ENCODE data around the gene DIMT1.

The DIMT1 gene

DNA sequence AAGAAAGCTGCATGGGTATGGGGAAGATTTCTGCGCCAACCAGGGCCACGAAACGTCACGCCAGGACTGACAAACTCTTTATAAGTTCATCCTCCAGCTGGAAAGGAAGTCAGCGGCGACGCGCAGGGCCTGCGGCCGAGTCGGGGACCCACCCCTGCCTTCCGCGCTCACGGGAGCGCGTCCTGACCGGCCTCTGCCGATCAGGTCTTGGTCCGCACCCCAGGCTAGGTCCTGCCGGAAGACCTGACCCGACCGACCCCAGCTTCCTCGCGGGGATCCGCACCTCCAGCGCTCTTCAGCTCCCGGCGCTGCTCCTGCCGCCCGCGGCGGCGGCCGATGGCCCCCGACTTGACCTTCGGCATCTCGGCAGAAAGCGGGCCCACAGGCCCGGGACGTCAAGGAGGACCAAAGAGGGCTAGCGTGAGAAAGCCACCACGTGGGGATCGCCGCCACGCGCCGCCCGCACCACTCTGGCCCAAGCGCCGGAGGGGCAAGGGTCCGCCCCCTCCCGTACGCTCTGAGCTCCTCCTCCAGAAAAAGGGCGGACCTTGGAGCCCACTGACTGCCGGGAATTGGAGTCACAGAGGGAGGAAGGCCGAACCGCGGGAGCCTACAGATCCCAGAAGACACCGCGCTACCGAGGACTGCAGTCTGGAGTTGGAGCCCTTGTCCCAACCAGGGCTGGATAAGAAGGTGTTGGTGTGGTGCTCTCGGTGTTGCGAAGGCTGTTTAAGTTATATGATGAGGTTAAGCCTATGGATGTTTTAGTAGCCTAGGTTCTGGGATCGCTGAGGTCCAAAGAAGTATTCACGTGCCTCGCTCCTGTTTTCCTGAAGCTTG is at the start of gene DIMT1:
Gene DIMT1 (minus strand): TSS at position 495 of the 840 bp plus-strand sequence. CDS start 133 bp downstream, at position 362.
- FAIRE-seq (peak; percentile 98), DNase-seq (ENCODE audit: insufficient read length, low spot score) (peak; percentile 73)

DNA sequence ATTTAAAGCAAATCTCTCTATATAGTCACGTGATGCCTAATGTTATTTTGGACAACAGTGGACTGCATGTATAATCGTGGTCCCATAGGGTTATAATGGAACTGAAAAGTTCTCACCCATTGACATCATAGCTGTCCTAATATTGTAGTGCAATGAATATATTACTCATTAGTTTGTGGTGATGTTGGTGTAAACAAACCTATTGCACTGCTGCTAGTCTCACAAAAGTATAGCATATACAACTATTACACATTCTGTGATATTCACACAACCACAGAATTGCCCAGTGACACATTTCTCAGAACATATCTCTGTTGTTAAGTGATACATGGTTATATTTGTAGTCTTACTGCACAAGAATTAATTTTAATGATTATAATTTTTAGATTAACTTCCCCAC is 46.6 kb upstream of the DIMT1 start:
- DNase-seq (ENCODE audit: insufficient read length, low spot score) (no peak), FAIRE-seq (no peak)

DNA sequence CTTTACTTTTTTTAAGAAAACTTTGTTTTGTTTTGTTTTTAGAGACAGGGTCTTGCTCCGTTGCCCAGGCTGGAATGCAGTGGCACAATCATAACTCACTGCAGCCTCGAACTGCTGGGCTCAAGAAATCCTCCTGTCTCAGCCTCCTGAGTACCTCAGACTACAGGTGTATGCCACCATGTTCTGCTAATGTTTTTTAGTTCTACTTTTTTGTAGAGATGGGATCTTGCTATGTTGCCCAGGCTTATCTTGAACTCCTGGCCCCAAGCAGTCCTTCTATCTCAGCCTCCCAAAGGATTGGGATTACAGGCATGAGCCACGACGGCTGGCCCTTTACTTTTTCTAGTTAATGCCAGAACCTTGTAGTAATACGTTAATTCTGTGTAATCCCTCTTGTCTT is 44.8 kb upstream of the DIMT1 start:
- DNase-seq (ENCODE audit: insufficient read length, low spot score), result no peak
- FAIRE-seq, result no peak

DNA sequence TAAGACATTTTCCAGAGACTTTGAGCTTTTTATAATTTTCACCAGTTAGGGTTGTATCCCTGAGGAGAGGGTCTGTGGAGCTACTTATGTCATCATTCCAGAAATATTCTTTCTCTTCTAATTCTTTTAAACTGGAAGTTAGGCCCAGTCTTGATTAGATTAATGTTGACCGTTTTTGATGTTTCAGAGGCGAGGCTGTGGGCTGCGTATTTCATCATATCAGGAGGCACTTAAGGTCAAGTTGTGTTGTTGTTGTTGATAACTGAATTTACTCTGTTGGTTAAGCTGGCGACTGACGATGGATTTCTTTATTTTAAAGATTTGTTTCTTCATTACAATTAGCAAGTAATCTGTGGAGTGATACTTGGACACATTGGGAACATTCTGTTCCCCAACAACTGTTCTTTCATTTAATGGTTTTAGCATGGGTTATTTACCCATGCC is 28.9 kb upstream of the DIMT1 start:
- DNase-seq (ENCODE audit: insufficient read length, low spot score), result no peak
- FAIRE-seq, result no peak

DNA sequence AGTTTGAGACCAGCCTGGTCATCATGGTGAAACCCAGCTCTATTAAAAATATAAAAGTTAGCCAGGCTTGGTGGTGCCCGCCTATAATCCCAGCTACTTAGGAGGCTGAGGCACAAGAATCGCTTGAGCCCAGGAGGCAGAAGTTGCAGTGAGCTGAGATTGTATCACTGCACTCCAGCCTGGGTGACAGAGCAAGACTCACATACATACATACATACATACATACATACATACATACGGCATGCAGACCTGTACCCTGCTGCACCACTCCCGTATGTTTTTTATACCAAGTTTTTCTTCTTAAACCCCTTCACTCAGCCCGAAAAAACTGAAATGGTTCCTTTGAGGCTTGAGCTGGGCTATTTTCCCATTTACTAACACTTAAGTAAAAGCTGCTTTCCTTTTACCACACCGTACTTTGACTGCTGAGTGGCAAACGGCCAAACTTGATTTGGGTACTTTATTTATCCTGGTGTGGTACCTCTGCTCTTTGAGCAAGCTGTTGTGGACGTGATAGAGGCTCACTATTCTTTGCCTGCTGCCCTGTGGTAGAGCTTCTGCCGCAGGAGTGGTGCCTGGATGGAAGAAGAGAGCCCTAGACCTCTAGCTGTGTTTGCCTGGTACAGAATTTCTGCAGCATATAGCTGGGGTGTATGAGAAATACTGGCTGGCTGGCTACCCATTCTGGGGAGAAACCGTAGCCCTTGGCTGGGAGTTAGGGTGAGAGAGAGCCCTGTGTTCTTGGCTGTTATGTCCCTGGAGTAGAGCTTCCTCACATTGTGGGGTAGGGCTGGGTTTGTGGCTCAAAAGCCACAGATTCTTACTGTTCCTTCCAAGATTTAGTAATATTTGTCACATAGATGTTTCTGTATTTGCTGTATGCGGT is 28.3 kb upstream of the DIMT1 start:
- DNase-seq (ENCODE audit: insufficient read length, low spot score), result no peak
- FAIRE-seq, result no peak

DNA sequence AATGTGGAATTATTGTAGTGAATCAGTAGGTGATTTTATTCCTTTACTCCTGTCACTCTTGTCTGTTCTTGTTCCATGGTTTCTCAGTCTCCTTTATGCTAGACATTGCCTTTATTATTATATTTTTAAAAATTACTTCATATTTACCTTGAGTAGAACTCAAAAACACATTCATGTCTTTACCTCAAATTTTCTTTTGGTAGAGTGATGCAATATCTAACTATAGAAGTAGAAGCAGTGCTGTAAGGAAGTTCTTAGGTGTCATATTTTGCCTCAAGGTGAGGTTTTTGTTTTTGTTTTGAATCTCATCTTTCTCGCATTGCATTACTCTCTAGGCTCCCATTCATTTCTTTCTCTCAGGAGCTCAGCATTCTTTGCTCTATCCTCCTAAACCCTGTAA is 21.1 kb upstream of the DIMT1 start:
- FAIRE-seq (no peak), DNase-seq (ENCODE audit: insufficient read length, low spot score) (no peak)

DNA sequence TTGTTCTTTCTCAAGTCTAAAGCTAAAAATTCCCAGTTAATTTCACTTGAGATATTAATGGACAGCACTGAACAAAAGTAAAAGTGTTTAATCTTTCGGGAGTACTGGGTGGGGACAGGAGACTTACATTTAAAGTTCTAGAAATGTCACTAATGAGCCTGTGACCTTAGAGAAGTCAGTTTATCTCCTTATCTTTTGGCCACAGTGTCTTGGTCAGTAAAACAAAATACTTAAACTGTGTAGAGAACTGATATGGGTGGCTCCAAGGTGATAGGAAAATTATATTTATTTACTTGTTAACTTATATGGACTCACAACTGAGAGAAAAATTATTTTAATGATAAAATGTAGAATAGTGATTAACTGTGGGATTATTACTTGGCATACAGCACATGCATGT is 17.7 kb upstream of the DIMT1 start:
- DNase-seq (ENCODE audit: insufficient read length, low spot score) (no peak), FAIRE-seq (no peak)

DNA sequence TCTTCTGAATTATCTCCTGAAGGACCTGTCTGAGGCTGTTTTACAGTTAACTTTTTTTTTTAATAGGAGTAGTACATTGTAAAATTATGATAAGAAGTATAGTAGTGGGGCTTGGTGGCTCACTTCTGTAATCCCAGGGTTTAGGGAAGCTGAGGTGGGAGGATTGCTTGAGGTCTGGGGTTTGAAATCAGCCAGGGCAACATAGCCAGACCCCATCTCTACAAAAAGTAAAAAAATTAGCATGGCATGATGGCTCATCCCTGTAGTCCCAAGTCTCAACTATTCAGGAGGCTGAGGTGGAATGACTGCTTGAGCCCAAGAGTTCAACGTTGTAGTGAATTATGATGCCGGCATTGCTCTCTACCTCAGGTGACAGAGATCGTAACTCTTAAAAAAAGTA is 15.9 kb upstream of the DIMT1 start:
- DNase-seq (ENCODE audit: insufficient read length, low spot score) (no peak), FAIRE-seq (no peak)

DNA sequence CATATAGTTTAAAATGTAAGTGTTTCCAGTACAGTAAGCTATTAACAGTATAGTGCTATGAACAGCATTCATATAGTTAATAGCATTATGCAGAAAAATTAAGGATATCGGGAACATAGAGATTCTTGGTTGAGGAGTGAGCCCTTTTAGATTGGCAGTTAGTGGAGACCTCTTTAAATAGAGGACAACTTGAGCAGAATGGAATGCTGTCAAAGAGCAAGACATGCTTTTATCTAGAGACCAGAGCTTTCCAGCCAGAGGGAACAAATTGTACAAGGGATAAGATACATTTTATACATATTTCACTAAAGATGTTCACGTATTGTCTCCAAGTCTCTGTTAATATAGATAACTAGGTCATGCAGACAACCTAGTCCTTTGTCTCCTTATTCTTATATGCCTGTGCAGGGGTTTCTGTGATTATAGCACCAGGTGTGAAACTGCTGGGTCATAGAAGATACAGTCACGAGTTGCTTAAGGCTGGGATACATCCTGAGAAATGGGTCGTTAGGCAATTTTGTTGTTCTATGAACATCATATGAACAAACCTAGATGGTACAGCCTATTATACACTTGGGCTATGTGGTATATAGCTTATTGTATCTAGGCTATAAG is 14.9 kb upstream of the DIMT1 start:
- no peak for DNase-seq (ENCODE audit: insufficient read length, low spot score)
- no peak for FAIRE-seq

DNA sequence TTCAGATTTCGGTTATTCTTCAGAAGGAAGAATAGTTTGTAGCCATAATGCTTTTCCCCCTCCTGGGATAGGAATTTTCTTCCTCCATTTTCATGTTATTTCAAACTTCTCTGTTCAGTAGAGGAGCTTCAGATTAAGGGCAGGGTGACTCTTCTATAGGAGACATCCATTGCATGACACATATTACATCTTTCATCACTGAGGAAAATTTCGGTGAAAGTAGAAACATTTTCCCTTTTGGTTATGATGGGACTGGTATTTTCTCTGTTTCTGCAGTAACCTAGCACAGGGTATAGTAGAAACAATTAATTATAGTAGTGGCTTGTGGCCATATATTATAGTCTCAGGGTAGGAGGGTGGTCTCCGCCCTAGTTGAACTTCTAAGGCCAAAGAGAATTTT is 10.0 kb upstream of the DIMT1 start:
- FAIRE-seq (no peak), DNase-seq (ENCODE audit: insufficient read length, low spot score) (no peak)

DNA sequence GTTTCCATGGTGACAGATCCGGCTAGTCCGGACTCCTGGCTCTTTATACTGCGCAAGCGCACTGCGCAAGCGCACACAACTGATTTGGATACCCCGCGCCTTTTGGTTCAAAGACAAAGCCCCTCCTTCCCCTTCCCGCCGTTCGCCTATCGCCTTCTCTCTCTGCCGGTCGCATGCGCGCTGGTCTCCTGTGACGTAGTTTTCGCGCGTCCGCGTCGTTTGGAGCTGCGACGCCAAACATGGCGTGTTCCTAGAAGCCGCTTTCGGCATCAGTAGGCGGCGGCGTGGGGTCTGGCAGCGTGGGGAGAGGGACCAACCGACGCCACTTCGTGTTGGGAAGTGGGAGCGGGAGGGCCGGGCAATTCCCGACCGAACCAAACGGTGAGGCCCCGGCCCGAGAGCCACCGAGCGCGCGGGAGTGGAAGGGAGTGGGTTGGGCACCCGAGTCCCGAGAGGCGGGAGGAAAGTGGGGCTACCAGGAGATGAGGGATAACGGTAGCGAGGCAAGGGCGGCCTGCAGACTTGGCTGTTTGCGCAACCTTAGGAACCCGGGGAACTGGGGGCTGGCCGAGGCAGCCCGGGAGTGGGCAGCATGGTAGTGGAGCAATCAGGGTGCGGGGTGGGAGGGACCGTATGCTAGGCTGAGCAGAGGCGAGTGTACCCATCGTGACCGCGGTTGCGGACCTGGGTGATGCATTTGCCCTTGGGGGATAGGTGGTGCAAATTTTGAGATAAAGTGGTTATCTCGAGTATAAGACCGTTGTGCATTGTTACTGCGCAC is 9.0 kb upstream of the DIMT1 start, which contains the start of gene IPO11:
Gene IPO11 (plus strand): TSS at position 215 of the 781 bp plus-strand sequence. CDS start 24,517 bp downstream, outside the sequence.
- DNase-seq (ENCODE audit: insufficient read length, low spot score) (peak; percentile 83), FAIRE-seq (peak; percentile 100)

DNA sequence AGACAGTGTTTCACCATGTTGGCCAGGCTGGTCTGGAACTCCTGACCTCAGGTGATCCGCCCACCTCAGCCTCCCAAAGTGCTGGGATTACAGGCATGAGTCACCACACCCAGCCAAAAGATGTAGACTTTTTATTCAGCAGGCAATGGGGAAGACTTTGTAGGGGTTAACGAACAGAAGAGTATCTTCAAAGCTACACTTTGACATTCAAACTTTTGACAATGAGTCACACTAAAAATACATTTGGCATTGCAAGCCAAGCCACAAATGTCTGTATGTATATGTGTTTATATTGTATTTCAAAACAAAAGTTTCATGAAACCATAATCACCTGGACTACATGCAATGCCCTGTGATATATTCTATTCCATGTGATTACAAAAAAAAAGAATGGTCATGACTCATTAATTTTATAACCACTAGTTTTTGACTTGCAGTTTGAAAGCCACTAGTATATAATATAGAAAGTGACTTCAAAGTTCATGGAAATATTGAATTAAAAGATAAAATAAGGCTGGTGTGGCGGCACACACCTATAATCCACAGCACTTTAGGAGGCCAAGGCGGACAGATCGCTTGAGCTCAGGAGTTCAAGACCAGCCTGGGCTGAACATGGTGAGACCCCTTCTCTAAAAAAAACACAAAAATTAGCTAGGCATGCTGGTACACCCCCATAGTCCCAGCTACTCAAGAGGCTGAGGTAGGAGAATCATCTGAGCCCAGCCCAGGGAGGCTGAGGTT is 8.3 kb downstream of the DIMT1 start:
- FAIRE-seq (no peak), DNase-seq (ENCODE audit: insufficient read length, low spot score) (no peak)

DNA sequence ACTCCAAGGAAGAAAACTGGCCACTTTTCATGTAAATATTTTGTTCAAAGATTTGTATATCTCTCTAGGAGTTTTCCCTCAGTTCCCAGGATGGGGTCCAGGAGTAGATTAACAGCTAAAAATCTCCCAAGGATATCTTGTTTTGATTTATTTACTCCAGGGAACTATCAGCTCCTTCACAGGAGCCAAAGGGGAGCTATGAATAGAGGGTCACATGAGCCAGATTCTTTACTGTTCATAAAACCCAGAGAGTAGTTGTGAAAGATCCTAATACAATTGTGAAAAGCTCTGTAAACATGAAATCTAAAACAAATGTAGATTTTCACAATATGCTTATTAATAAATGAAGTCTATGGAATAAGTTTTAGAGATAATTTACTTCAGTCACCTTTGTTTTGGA is 16.9 kb downstream of the DIMT1 start:
- no peak for FAIRE-seq
- DNase-seq (ENCODE audit: insufficient read length, low spot score), result no peak

DNA sequence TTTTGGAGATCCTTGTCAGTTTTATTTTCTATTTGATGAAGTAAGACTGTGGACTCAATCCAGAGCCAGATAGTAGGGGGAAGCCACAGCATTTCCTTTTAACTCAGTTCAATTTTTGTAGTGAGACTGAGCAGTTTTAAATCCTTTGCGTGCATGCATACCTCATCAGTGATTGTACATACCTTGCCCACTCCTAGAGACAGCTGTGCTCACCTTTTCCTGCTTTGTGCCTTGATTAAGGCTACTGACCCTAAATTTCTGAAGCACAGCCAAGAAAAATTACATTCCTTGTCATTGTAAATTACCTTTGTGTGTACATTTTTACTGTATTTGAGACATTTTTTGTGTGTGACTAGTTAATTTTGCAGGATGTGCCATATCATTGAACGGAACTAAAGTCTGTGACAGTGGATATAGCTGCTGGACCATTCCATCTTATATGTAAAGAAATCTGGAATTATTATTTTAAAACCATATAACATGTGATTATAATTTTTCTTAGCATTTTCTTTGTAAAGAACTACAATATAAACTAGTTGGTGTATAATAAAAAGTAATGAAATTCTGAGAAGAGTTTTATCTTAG is 17.8 kb downstream of the DIMT1 start:
- FAIRE-seq (no peak), DNase-seq (ENCODE audit: insufficient read length, low spot score) (no peak)

DNA sequence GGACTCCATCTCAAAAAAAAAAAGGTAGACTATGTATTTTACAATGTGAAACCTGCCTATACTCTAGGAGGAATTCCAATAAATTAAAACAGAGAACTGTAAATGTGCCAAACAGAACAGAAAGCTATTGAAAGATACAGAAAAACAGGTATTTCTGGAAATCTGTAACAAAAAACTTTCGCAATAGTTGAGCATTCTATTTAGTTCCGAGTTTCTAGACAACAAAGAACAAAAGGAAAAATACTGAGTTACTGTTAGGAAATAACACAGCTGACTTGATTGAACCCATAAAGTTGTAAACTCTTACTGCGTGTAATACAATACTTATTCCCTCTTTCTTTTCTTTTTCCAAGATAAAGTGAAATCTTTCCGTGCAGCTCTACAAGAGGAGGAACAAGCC is 18.6 kb downstream of the DIMT1 start:
- FAIRE-seq, result no peak
- DNase-seq (ENCODE audit: insufficient read length, low spot score), result no peak

DNA sequence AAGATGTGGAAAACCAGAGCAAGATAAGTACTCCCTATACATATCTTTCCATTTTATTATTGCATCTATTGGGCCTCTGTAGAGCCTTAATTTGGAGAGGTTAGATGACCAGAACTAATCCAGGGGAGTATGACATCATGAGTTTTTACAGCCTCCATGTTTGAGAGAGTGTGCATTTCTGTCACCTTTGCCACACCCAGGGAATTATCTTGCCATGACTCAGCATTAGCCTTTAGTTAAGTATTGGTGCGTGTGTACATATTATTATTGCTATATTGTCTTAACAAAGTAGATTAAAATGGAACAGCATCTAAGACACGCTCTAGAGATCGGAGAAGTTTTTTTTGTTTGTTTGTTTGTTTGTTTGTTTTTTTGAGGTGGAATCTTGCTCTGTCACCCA is 27.6 kb downstream of the DIMT1 start:
- no peak for DNase-seq (ENCODE audit: insufficient read length, low spot score)
- FAIRE-seq, result no peak

DNA sequence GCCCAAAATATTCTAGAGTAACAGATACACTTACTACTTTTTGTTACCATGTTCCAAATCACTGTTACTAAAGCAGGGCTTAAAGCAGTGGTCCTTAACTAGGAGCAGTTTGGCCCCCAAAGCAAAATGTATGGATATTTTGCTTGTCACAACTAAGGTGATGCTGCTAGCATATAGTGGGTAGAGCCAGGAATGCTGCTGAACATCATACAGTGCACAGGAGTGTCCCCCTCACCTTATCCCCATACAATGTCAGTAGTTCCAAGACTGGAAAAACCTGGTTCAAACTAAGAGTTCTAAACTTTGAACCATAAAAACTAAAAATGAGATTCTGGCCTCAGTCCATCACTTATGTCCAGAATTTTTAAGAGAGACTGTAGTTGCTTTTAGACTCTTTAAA is 28.1 kb downstream of the DIMT1 start:
- no peak for DNase-seq (ENCODE audit: insufficient read length, low spot score)
- no peak for FAIRE-seq

DNA sequence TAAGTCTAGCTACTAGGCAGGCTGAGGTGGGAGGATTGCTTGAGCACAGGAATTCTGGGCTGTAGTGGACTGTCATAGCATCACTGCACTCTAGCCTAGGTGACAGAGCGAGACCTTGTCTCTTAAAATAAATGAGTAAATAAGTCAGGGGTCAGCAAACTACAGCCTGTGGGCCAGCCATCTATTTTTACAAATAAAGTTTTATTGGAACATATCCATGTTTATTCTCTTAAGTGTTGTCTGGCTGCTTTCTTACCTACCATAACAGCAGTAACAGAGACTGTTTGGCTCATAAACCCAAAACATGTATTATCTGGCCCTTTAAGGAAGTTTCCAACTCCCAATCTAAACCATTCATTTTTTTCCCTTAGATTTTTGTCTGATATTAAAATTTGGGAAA is 29.6 kb downstream of the DIMT1 start:
- no peak for FAIRE-seq
- DNase-seq (ENCODE audit: insufficient read length, low spot score), result no peak

DNA sequence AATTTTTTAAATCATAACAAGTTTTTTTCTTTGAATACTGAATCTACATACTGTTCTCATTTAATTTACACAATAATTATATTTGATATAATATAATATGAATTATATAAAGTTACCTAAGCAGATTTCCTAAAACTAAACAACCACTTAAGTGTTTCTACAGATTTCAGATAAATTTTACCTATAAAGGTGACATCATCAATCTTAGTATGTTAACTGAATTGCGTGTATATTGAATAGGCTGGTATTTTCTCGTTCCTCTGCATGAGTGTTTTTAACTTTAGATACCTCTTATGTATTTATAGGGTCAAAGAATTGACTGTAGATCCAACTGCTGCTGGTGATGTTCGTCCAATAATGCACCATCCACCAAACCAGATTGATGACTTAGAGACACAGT is 30.3 kb downstream of the DIMT1 start:
- DNase-seq (ENCODE audit: insufficient read length, low spot score) (no peak), FAIRE-seq (no peak)

All from GM19239 (cell line).